ACC112 (cell line): ENCODE results near the gene ZNF581.

Source experiments
- H2AFZ ChIP-seq: fragments of 200-600 bp; sonication (generic); one replicate; pipeline ENCODE4 v1.6.0; 2017; ENCODE audit warnings: antibody characterized with exemption, low read length; ENCODE audit not compliant: unreplicated experiment
- H3K27ac ChIP-seq: fragments of 200-600 bp; sonication (generic); 2 replicates; pipeline ENCODE4 v1.5.1; 2014; ENCODE audit warnings: low read depth, mild to moderate bottlenecking, antibody characterized with exemption, low read length, moderate library complexity
- H3K27me3 ChIP-seq: fragments of 200-600 bp; sonication (generic); 2 replicates; pipeline ENCODE4 v1.6.1; 2014; ENCODE audit warnings: mild to moderate bottlenecking, antibody characterized with exemption, low read length, moderate library complexity, mixed read lengths; ENCODE audit not compliant: insufficient read depth
- H3K36me3 ChIP-seq: fragments of 200-600 bp; sonication (generic); 2 replicates; pipeline ENCODE4 v1.6.1; 2016; ENCODE audit warnings: mild to moderate bottlenecking, antibody characterized with exemption, low read length, moderate library complexity, mixed read lengths; ENCODE audit not compliant: insufficient read depth
- H3K4me1 ChIP-seq: fragments of 200-600 bp; sonication (generic); one replicate; pipeline ENCODE4 v1.6.1; 2016; ENCODE audit warnings: low read length, mixed read lengths; ENCODE audit not compliant: insufficient read depth, unreplicated experiment, control insufficient read depth
- H3K4me3 ChIP-seq: fragments of 200-600 bp; sonication (generic); 2 replicates; pipeline ENCODE4 v1.5.1; 2014; ENCODE audit warnings: mild to moderate bottlenecking, low read depth, low read length
- H3K79me2 ChIP-seq: fragments of 200-600 bp; sonication (generic); one replicate; pipeline ENCODE4 v1.6.0; 2016; ENCODE audit warnings: low read length; ENCODE audit not compliant: control insufficient read depth, unreplicated experiment, insufficient read depth

ZNF581 gene

DNA sequence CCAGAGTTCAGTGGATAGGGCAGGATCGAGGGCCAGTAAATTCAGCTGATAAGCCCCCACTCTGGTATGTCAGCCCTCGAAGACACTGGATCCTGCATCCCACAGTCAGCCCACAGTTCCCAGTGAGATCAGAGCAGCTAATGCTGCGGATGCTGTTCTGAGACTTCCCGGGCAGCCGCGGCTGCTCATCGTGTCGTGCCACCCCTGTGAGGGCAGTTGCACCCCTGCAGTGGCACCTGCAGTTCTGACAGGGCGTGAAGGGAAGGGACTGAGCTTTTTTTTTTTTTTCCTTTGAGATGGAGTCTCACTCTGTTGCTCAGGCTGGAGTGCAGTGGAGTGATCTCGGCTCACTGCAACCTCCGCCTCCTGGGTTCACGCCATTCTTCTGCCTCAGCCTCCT is 24.1 kb downstream of the ZNF581 start:
- Histone ChIP-seq H3K79me2 (peaks cover 34% of the 10 kb centered on the region), H3K4me3 (no peak overlapping the region), H3K27ac (no peak overlapping the region), H3K4me1 (peaks cover 13% of the 10 kb centered on the region), H3K36me3 (peaks cover 2% of the 10 kb centered on the region; the same call in 1 of the 2 replicates), H3K27me3 (no peaks in the 10 kb centered on the region), H2AFZ (no peak overlapping the region)

- H3K79me2 ChIP-seq, result peaks cover 30% of the 10 kb centered on the region
- no peak overlapping the region for H3K4me3 ChIP-seq
- H2AFZ ChIP-seq, result no peak overlapping the region
- H3K36me3 ChIP-seq, result peaks cover 2% of the 10 kb centered on the region; the same call in 1 of the 2 replicates
- H3K4me1 ChIP-seq, result peaks cover 13% of the 10 kb centered on the region
- no peak overlapping the region for H3K27ac ChIP-seq
- no peaks in the 10 kb centered on the region for H3K27me3 ChIP-seq
Measured at GRCh38 chr19:55667958-55668357, 24.5 kb downstream of the ZNF581 start.

- H3K79me2 ChIP-seq, result peaks cover 29% of the 10 kb centered on the region
- peaks cover 2% of the 10 kb centered on the region; the same call in 1 of the 2 replicates for H3K36me3 ChIP-seq
- H3K4me3 ChIP-seq, result no peak overlapping the region
- H3K27me3 ChIP-seq, result no peaks in the 10 kb centered on the region
- H2AFZ ChIP-seq, result no peak overlapping the region
- peaks cover 16% of the 10 kb centered on the region for H3K4me1 ChIP-seq
- no peak overlapping the region for H3K27ac ChIP-seq
Measured at GRCh38 chr19:55668603-55669348, 25.3 kb downstream of the ZNF581 start.

DNA sequence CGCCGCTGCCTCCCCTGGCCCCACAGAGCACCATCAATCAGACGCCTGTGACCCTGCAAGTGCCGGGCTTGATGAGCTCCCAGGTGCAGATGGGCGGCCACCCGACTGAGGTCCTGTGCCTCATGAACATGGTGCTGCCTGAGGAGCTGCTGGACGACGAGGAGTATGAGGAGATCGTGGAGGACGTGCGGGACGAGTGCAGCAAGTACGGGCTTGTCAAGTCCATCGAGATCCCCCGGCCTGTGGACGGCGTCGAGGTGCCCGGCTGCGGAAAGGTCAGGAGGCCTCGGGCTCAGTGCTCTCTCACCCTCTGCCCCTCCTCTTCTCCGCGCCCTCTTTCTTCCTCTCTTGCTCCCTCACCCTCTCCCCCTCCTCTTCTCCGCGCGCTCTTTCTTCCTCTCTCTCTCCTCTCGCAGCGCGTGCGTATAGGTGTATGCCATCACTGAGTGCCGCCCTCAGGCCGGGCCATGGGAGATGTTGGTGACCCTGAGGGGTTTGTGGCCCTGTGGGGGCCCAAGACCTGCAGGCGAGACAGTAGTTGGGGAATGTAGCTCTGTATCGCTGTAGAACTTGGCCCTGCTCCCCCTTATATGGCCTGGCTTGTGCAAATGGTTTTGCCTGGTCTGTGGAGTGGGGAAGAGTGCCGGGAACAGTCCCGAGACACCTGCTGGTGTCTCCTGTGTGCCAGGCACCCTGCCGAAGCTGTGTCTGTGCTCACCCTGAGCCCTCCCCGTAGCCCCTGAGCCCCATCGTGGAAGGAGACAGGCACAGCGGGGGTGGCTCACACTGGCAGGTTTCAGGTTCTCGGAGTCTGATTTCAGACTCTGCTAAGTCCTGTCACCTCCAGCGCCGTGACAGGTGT is 26.2 kb downstream of the ZNF581 start:
- no peak overlapping the region for H2AFZ ChIP-seq
- H3K4me1 ChIP-seq, result peaks cover 20% of the 10 kb centered on the region
- H3K27me3 ChIP-seq, result no peaks in the 10 kb centered on the region
- H3K79me2 ChIP-seq, result peaks cover 31% of the 10 kb centered on the region
- H3K4me3 ChIP-seq, result no peak overlapping the region
- H3K36me3 ChIP-seq, result peaks cover 2% of the 10 kb centered on the region; the same call in 1 of the 2 replicates
- no peak overlapping the region for H3K27ac ChIP-seq

DNA sequence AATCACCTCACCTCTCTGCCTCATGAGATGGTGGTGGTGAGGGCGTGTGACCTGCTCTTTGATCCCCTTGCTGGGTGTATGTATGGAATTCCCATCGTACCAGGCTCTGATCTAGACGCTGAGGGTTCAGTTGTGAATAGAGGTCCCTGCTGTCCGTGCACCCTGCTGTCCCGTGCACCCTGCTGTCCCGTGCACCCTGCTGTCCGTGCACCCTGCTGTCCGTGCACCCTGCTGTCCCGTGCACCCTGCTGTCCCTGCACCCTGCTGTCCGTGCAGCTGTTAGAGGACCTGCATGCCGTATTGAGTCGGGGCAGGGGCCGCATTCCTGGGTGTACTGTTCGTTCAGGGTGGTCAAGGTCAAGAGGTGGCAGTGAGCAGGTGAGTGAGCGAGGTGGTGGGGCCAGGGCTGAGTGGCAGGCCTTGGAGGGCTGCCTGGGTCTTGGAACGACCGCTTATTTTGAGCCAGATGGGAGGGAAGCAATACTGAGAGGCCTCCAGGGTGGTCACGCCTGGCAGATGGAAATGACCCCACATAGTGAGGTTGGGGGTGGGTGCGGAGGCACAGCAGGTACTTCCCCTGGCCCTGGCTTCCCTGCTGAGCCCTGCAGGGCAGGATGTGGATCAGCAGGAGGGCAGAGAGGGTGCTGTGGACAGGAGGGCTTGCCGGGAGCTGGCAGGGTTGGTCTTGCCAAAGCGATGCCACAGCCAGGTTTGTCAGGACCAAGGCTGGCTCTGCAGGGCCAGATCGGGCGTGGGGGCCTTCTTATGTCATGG is 27.0 kb downstream of the ZNF581 start:
- H3K79me2 ChIP-seq, result peaks cover 35% of the 10 kb centered on the region
- H3K27ac ChIP-seq, result no peak overlapping the region
- H3K36me3 ChIP-seq, result peaks cover 2% of the 10 kb centered on the region; the same call in 1 of the 2 replicates
- no peak overlapping the region for H2AFZ ChIP-seq
- no peak overlapping the region for H3K4me3 ChIP-seq
- H3K27me3 ChIP-seq, result no peaks in the 10 kb centered on the region
- H3K4me1 ChIP-seq, result peaks cover 20% of the 10 kb centered on the region

GRCh38 chr19:55671054-55671378 is 27.6 kb downstream of the ZNF581 start:
- Histone ChIP-seq H3K27me3 (no peaks in the 10 kb centered on the region), H3K36me3 (peaks cover 2% of the 10 kb centered on the region; the same call in 1 of the 2 replicates)

DNA sequence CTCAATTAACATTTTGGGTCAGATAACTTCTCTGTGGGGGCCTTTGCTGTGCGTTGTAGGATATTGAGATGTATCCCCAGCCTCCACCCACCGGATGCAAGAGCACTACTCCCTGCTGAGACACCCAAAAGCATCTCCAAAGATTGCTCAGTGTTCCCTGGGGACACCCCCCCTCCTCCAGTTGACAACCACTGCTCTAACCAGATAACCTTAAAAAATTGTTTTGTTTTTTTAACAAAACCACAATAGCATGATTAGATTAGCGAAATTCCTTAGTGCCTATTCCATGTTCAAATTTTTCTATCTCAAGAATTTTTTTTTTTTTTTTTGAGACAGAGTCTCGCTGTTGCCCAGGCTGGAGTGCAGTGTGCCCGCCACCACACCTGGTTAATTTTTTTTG is 29.0 kb downstream of the ZNF581 start:
- H3K4me3 ChIP-seq, result no peak overlapping the region
- peaks cover 44% of the 10 kb centered on the region for H3K79me2 ChIP-seq
- peak overlapping the region; percentile 48 for H3K27ac ChIP-seq
- H2AFZ ChIP-seq, result no peak overlapping the region
- H3K4me1 ChIP-seq, result peaks cover 36% of the 10 kb centered on the region
- no peaks in the 10 kb centered on the region for H3K27me3 ChIP-seq
- no peaks in the 10 kb centered on the region for H3K36me3 ChIP-seq

More at GRCh38 chr19:55671054-55671378, 27.6 kb downstream of the ZNF581 start:
- H3K27ac ChIP-seq, result no peak overlapping the region
- H2AFZ ChIP-seq, result no peak overlapping the region
- H3K4me3 ChIP-seq, result no peak overlapping the region
- H3K4me1 ChIP-seq, result peaks cover 22% of the 10 kb centered on the region
- H3K79me2 ChIP-seq, result peaks cover 37% of the 10 kb centered on the region

- Histone ChIP-seq H3K4me3 (no peak overlapping the region), H3K27me3 (no peaks in the 10 kb centered on the region), H3K36me3 (no peaks in the 10 kb centered on the region), H3K27ac (no peak overlapping the region), H3K79me2 (peaks cover 55% of the 10 kb centered on the region), H3K4me1 (peaks cover 41% of the 10 kb centered on the region), H2AFZ (no peak overlapping the region)
Measured at GRCh38 chr19:55673465-55673864, 30.0 kb downstream of the ZNF581 start.

DNA sequence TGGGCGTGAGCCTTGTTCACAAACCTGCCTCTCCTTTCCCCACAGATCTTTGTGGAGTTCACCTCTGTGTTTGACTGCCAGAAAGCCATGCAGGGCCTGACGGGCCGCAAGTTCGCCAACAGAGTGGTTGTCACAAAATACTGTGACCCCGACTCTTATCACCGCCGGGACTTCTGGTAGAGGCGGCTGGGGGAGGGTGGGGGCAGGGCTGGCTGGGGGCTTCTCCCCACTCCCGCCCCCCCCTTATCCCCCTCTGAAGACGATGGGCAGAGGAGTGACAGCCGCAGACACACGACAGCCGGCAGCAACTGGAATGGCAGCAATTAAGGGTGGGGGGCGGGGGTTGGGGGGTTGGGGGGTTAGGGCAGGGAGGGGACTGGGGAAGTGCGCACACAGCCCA is 30.4 kb downstream of the ZNF581 start:
- Histone ChIP-seq H3K4me1 (peaks cover 41% of the 10 kb centered on the region), H3K4me3 (no peak overlapping the region), H3K27ac (no peak overlapping the region)

GRCh38 chr19:55674459-55674840 is 31.0 kb downstream of the ZNF581 start:
- peak overlapping the region; percentile 98 for H3K4me3 ChIP-seq
- H3K79me2 ChIP-seq, result peaks cover 58% of the 10 kb centered on the region
- H3K36me3 ChIP-seq, result peaks cover 5% of the 10 kb centered on the region; the same call in 1 of the 2 replicates
- H3K4me1 ChIP-seq, result peaks cover 44% of the 10 kb centered on the region
- peak overlapping the region; percentile 45; the same call in 1 of the 2 replicates for H3K27ac ChIP-seq
- no peaks in the 10 kb centered on the region for H3K27me3 ChIP-seq
- H2AFZ ChIP-seq, result no peak overlapping the region

More for the DNA sequence above, 30.4 kb downstream of the ZNF581 start:
- Histone ChIP-seq H3K36me3 (no peaks in the 10 kb centered on the region), H3K27me3 (no peaks in the 10 kb centered on the region), H3K79me2 (peaks cover 57% of the 10 kb centered on the region), H2AFZ (no peak overlapping the region)
